GM12892 (cell line): ENCODE measurements around the gene NRXN3.

ENCODE experiments used
- POLR2A ChIP-seq: IDR thresholded peaks from 2 replicates; pipeline ENCODE4 v1.6.1; 2011; ENCODE audit warnings: low read depth, low read length, control low read depth
- POLR2AphosphoS5 ChIP-seq: IDR thresholded peaks from 2 replicates; pipeline ENCODE4 v1.6.1; 2011; ENCODE audit warnings: low read depth, low read length, control low read depth
- TAF1 ChIP-seq: IDR thresholded peaks from 2 replicates; pipeline ENCODE4 v1.6.1; 2011; ENCODE audit warnings: low read depth, mild to moderate bottlenecking, control low read depth, low read length, borderline replicate concordance

- no peak for TF ChIP-seq TAF1
- no peak for TF ChIP-seq POLR2A
- no peak for TF ChIP-seq POLR2AphosphoS5
Measured at GRCh38 chr14:78535041-78535440, 364.9 kb downstream of the NRXN3 start.
